Uterus (tissue), 4 donors: ENCODE data around the gene DDX21. TPM values are rescaled to one million over a fixed set of nuclear protein-coding genes. Genes with fewer than 3 reads are reported as not detected.
"Not testable (repeated sequence)": the region's sequence is repeated elsewhere in the genome, so short reads cannot be mapped to it uniquely, and the experiment has no call there.

Experiments used
- DNase-seq, 2 donors: peaks; one replicate each; pipeline ENCODE4 v3.0.0-alpha.2; 2019 to 2020
- H3K27ac ChIP-seq, 2 donors: fragments of 200-600 bp; sonication (generic); 1 replicate in 1 of 2; 2 replicates in 1 of 2; pipeline ENCODE4 v1.5.1; 2016 to 2018
- H3K27me3 ChIP-seq, 2 donors: fragments of 200-600 bp; sonication (generic); one replicate each; pipeline ENCODE4 v1.5.1; 2018 to 2019; ENCODE audit warnings: control low read depth in 1 of 2
- H3K36me3 ChIP-seq, 2 donors: fragments of 200-600 bp; sonication (generic); one replicate each; pipeline ENCODE4 v1.5.1; 2019; ENCODE audit warnings: control low read depth in 1 of 2
- H3K4me1 ChIP-seq, 2 donors: fragments of 200-600 bp; sonication (generic); one replicate each; pipeline ENCODE4 v1.5.1; 2018 to 2019; ENCODE audit warnings: control low read depth in 1 of 2
- H3K4me3 ChIP-seq, 2 donors: fragments of 200-600 bp; sonication (generic); 1 replicate in 1 of 2; 2 replicates in 1 of 2; pipeline ENCODE4 v1.5.1; 2018 to 2019; ENCODE audit warnings: mild to moderate bottlenecking in 1 of 2
- H3K9me3 ChIP-seq, 2 donors: fragments of 200-600 bp; sonication (generic); one replicate each; pipeline ENCODE4 v1.5.1; 2019; ENCODE audit warnings: control low read depth in 1 of 2
- POLR2A ChIP-seq, 2 donors: fragments of 450-650 bp; IDR thresholded peaks; one replicate each; pipeline ENCODE4 v1.6.1; 2016; ENCODE audit warnings: antibody characterized with exemption in 2 of 2, mild to moderate bottlenecking in 1 of 2, moderate library complexity in 1 of 2
- intact Hi-C: fragments of 100-400 bp; cut with DNase I; formaldehyde crosslinking; loops from one replicate; pipeline ENCODE4 v1.15.1; 2023; ENCODE audit warnings: low total_unique reads
- total RNA-seq, 4 donors: library from RNA; depleted of rRNA in 3 of 4; stranded (reverse); fragments of >200 nt in 3 of 4; gene quantifications; one replicate each; pipeline versions ENCODE4 v1.1.0 to v1.2.4, GENCODE V29; 2014 to 2023
- TF ChIP-seq, protein P1 (sequence below), 4 experiments: fragments of 200-600 bp in 2 of 4; fragments of 450-650 bp in 2 of 4; sonication (generic) in 2 of 4; IDR thresholded peaks; one replicate each; pipeline ENCODE4 v1.5.1; 2016 to 2019; ENCODE audit warnings: antibody characterized with exemption in 4 of 4, mild to moderate bottlenecking in 2 of 4, moderate library complexity in 1 of 4
- donor health status: DM: yes; HTN: yes; CAD: no.

Gene DDX21
- total RNA-seq, 4 donors from 2014 or later = 24.1 to 52.6 (median 38.1) TPM

DNA sequence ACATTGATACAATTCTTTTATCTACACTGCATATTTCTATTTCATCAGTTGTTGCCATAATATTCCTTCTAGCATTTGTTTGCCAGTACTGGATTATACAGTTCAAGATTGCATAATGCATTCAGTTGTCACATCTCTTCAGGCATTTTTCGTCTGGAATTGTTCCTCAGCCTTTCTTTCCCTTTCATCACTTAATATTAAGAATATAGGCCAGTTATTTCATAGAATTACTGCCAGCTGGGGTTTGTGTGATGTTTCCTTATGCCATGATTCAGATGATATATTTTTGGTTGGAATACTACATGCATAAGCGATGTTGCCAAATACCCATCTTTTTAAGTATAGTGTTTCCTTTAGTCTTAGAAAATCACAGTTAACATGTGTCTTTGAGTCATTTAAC, 53.4 kb downstream of the DDX21 start:
- Histone ChIP-seq H3K9me3 (no peaks in the 10 kb centered on the region), H3K4me3 (no peak overlapping the region)
- intact Hi-C loops = loop anchor here (10.0 kb wide), 1 partner anchor 95 kb away; no protein-coding TSS in a partner anchor

DNA sequence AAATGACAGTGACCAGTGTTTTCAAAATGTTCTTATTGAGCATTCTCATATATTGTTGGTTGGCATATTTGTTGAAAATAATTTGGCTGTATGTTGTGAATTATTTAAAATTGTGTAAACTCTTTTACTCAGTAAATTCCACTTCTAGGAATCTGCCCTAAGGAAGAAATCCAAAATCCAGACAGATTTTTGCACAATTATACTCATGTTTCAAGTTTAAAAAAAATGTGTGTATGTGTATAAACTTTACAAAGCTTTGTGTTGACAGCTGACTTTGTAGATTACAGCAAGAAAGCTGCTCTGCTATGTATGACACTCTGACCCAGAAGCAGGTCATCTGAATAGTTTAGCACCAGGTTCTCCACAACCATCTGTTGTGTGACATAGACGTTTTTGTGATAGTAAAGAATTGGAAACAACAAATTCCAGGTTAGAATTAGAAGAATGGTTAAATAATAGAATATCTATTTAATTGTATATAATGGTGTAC, 54.2 kb downstream of the DDX21 start:
- H3K27ac ChIP-seq = no peak overlapping the region
- TF ChIP-seq, protein P1, sequence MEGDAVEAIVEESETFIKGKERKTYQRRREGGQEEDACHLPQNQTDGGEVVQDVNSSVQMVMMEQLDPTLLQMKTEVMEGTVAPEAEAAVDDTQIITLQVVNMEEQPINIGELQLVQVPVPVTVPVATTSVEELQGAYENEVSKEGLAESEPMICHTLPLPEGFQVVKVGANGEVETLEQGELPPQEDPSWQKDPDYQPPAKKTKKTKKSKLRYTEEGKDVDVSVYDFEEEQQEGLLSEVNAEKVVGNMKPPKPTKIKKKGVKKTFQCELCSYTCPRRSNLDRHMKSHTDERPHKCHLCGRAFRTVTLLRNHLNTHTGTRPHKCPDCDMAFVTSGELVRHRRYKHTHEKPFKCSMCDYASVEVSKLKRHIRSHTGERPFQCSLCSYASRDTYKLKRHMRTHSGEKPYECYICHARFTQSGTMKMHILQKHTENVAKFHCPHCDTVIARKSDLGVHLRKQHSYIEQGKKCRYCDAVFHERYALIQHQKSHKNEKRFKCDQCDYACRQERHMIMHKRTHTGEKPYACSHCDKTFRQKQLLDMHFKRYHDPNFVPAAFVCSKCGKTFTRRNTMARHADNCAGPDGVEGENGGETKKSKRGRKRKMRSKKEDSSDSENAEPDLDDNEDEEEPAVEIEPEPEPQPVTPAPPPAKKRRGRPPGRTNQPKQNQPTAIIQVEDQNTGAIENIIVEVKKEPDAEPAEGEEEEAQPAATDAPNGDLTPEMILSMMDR (IDR thresholded peaks at IDR 0.05) = no peak
- no peak for TF ChIP-seq POLR2A (IDR thresholded peaks at IDR 0.05)

More for the DNA sequence above, 53.4 kb downstream of the DDX21 start:
- no peaks in the 10 kb centered on the region for H3K4me1 ChIP-seq
- TF ChIP-seq, protein P1 (IDR thresholded peaks at IDR 0.05) = no peak
- no peak for TF ChIP-seq POLR2A (IDR thresholded peaks at IDR 0.05)
- no peak overlapping the region for H3K27ac ChIP-seq
- DNase-seq = no peak
- no peaks in the 10 kb centered on the region for H3K36me3 ChIP-seq
- no peaks in the 10 kb centered on the region for H3K27me3 ChIP-seq

DNA sequence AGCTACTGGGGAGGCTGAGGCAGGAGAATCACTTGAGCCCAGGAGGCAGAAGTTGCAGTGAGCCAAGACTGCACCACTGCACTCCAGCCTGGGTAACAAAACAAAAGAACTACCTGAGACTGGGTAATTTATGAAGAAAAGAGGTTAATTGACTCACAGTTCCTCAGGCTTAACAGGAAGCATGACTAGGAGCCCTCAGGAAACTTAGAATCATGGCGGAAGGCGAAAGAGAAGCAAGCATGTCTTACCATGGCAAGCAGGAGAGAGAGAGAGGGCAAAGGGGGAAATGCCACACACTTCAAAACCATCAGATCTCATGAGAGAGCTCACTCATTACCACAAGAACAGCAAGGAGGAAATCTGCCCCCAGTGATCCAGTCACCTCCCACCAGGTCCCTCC, 56.8 kb downstream of the DDX21 start:
- intact Hi-C loops, H3K9me3 ChIP-seq, H3K4me1 ChIP-seq, H3K27ac ChIP-seq, DNase-seq, H3K4me3 ChIP-seq, H3K36me3 ChIP-seq, H3K27me3 ChIP-seq: not testable (repeated sequence)

More for the DNA sequence above, 54.2 kb downstream of the DDX21 start:
- no peak overlapping the region for H3K4me3 ChIP-seq
- DNase-seq = no peak
- no peaks in the 10 kb centered on the region for H3K9me3 ChIP-seq
- H3K36me3 ChIP-seq = no peaks in the 10 kb centered on the region
- no peaks in the 10 kb centered on the region for H3K27me3 ChIP-seq
- intact Hi-C loops = no loop called here
- no peaks in the 10 kb centered on the region for H3K4me1 ChIP-seq

DNA sequence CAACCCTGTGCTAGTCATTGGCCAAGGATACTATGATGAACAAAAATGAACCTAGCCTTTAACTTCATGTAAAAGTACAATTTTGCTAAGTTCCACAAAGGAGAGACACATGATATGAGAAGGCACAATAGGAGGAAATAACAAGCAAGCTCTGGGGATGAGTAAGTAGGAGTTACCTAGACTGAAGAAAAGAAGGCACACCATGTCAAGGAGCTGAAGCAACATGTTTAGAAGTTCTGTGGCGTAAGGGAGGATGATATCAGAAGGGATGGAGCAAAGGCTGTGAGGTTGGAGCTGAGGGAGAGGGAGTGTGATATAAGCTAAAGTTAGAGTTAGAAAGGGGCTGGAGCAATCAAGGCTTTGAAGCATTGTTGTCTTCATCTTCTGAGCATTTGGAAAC, 58.2 kb downstream of the DDX21 start:
- Histone ChIP-seq H3K4me3 (no peak overlapping the region), H3K36me3 (no peaks in the 10 kb centered on the region), H3K27ac (no peak overlapping the region), H3K9me3 (no peaks in the 10 kb centered on the region), H3K27me3 (no peaks in the 10 kb centered on the region), H3K4me1 (no peaks in the 10 kb centered on the region)
- no peak for TF ChIP-seq POLR2A (IDR thresholded peaks at IDR 0.05)
- TF ChIP-seq, protein P1 (IDR thresholded peaks at IDR 0.05) = no peak
- intact Hi-C loops = no loop called here
- no peak for DNase-seq

DNA sequence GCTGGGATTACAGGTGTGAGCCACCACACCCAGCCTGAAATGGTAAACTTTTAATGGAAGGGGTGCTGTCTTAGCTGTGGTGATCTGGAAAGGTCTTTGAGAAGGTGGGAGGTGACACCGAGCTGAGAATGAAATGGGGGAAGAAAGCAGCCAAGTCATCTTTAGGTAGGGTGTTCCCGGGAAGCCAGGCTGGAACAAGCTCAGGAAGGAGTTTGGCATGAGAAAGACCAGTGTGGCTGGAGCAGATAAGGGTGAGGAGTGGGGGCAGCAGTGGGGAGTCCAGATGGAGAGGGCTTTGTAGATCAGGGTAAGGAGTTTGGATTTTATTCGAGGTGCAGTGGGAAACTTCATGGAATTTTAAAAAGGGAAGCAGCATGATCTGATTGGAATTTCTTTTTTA, 62.6 kb downstream of the DDX21 start:
- Histone ChIP-seq H3K4me1 (no peaks in the 10 kb centered on the region), H3K27me3 (no peaks in the 10 kb centered on the region), H3K36me3 (no peaks in the 10 kb centered on the region), H3K4me3 (no peak overlapping the region), H3K9me3 (no peaks in the 10 kb centered on the region), H3K27ac (no peak overlapping the region)
- TF ChIP-seq, protein P1 (IDR thresholded peaks at IDR 0.05) = no peak
- no peak for TF ChIP-seq POLR2A (IDR thresholded peaks at IDR 0.05)
- DNase-seq = no peak
- intact Hi-C loops = no loop called here

DNA sequence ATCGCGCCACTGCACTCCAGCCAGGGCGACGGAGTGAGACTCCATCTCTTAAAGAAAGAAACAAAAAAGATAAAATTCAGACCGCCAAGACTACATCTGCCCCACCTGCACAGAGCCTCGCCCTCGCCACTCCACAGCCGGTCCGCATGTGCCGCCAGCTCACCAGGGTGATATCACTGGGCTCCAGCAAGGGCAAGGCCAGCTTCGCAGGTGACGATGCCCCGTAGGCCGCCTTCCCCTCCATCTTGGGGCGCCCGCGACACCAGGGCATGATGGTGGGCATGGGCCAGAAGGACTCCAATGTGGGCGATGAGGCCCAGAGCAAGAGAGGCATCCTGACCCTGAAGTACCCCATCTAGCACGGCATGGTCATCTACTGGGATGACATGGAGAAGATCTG, 66.6 kb downstream of the DDX21 start:
- TF ChIP-seq, protein P1 (IDR thresholded peaks at IDR 0.05) = no peak
- TF ChIP-seq POLR2A (IDR thresholded peaks at IDR 0.05) = no peak
- H3K4me1 ChIP-seq = no peaks in the 10 kb centered on the region
- no peaks in the 10 kb centered on the region for H3K36me3 ChIP-seq
- DNase-seq = no peak
- no peak overlapping the region for H3K27ac ChIP-seq
- H3K27me3 ChIP-seq = no peaks in the 10 kb centered on the region
- intact Hi-C loops = no loop called here
- H3K9me3 ChIP-seq = no peaks in the 10 kb centered on the region
- no peak overlapping the region for H3K4me3 ChIP-seq
